ENCODE results near the gene CCDC15. TPM values are rescaled to one million over a fixed set of nuclear protein-coding genes. Genes with fewer than 3 reads are reported as not detected.
"Not testable (repeated sequence)": the region's sequence is repeated elsewhere in the genome, so short reads cannot be mapped to it uniquely, and the experiment has no call there.

CCDC15 gene
- total and polyA plus RNA-seq, 2 of the 4 experiments (the other 2 are of a cell fraction), result 1.1 to 2.0 TPM

DNA sequence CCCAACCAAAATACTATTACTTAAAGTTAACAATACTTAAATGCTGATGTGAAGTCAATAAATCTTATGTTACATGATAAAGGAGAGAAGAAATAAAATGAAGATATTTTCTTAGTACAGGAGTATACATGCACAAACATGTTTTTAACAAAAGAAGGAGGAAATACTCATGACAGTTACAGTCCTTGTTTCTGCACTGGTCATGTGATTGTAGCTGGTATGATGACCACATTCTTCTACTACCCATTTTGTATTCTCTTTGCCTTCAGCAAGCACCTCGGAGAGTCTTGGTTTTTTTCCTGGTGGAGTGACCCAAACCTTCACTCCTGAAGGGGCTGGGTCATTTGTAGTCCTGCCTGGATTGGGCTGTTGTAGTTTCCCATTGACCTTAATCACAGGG lies 75.4 kb downstream of the CCDC15 start:
- H2BK120ac ChIP-seq (ENCODE audit: low read depth, low read length); H3K4me1 ChIP-seq (ENCODE audit: control insufficient read depth, insufficient read depth, low read length); H2AK5ac ChIP-seq (ENCODE audit: low read depth, low read length); H3K18ac ChIP-seq (ENCODE audit: low read depth, low read length); H4K20me1 ChIP-seq (ENCODE audit: insufficient read depth, low read length); dilution Hi-C loops (cut with HindIII; ENCODE audit: low sequenced_read_pairs, unreplicated experiment); BruUV-seq (replicated peaks); H4K91ac ChIP-seq (ENCODE audit: insufficient read depth, low read depth, low read length); ATAC-seq (ENCODE audit: low read depth); H3K36me3 ChIP-seq (ENCODE audit: control insufficient read depth, insufficient read depth, low read length); H3K4ac ChIP-seq (ENCODE audit: low read depth, low read length); H2BK5ac ChIP-seq (ENCODE audit: low read depth, low read length, poor library complexity, severe bottlenecking); H2BK15ac ChIP-seq (ENCODE audit: low read depth, low read length); H3K79me1 ChIP-seq (ENCODE audit: low read depth in 1 of 2, low read length in 2 of 2); H4K8ac ChIP-seq (ENCODE audit: low read depth in 2 of 2, low read length in 2 of 2); DNase-seq; H3K9ac ChIP-seq (ENCODE audit: low read depth, low read length); H3K4me3 ChIP-seq (ENCODE audit: insufficient read depth, low read depth, low read length); H2AK9ac ChIP-seq (replicated peaks; ENCODE audit: low read depth, low read length, poor library complexity); POLR2A ChIA-PET (ENCODE audit: unreplicated experiment); H3K14ac ChIP-seq (replicated peaks; ENCODE audit: low read depth, low read length); in situ Hi-C loops (cut with MboI; ENCODE audit: low sequenced_read_pairs); H3K27ac ChIP-seq (ENCODE audit: insufficient read depth, low read length); H3K9me3 ChIP-seq (ENCODE audit: control insufficient read depth, insufficient read depth, low read length); H3K9me1 ChIP-seq (ENCODE audit: insufficient read depth, low read length); intact Hi-C loops (cut with micrococcal nuclease); H3K4me2 ChIP-seq (ENCODE audit: low read depth, low read length); H3K23ac ChIP-seq (ENCODE audit: low read depth, low read length); H3K27me3 ChIP-seq (ENCODE audit: control insufficient read depth, insufficient read depth, low read length); H2AFZ ChIP-seq (replicated peaks; ENCODE audit: low read length, poor library complexity); H4K5ac ChIP-seq (ENCODE audit: low read depth, low read length); H2BK20ac ChIP-seq (ENCODE audit: low read depth, low read length); CTCF ChIA-PET; H3K56ac ChIP-seq (ENCODE audit: extremely low read depth, insufficient read depth, low read length): not testable (repeated sequence)
- WGBS, 2 experiments (ENCODE audit: extremely low coverage in 2 of 2, insufficient read length in 1 of 2), result no CpG with 5 or more reads among the region's 1 CpG

All from IMR-90 (cell line).